Measurements from ENCODE around the gene MOB3A. TPM values are rescaled to one million over a fixed set of nuclear protein-coding genes. Genes with fewer than 3 reads are reported as not detected.

MOB3A gene
- total and polyA plus RNA-seq, 2 of the 8 experiments (the other 6 are each of a cell fraction or from before 2014, with no cell fraction given): 9.2 to 9.6 TPM

DNA sequence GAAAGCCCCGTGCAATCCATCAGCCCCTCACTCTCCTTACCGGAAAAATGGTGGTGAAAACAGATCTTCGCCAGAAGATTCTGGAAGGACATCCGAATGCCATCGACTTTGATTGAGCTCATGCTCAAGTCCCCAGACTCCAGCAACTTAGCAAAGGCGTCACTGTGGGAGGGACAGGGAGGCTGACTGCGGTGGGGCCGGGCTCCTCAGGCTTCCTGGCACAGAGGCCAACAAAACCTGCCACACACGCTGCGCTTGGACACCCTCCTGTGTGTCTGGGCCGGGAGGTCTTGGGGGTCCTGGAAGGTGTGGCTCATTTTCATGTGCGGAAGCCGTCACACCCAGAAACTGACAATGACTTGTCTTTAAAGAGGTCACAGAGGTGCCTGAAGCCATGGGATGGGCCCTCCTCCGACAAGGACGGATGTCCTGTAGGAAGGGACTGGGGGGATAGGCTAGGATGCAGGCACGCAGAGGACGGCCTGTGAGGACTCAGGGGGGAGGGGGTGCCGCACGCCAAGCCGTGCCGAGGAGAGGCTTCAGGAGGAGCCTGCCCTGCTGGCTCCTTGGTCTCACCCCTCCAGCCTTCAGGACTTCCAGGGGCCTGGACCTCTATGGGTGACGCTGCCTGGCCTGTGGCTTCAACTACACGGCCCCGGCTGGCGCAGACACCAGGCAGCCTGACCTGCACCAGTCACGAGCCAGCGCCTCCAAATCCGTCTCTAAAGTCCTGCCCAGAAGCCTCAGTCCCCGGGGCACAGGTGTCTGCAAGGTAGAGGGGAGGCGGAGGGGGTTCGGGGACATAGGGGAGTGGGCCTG lies 13.1 kb upstream of the MOB3A start:
- Histone ChIP-seq H4K91ac (replicated peaks; ENCODE audit: insufficient read length, low read length) (no peak overlapping the region), H3K79me1 (ENCODE audit: low read depth, low read length) (peaks cover 3% of the 10 kb centered on the region), H3K23me2 (ENCODE audit: low read depth, low read length) (peaks cover under 1% of the 10 kb centered on the region; the same call in 1 of the 2 replicates), H3K79me2 (ENCODE audit: control insufficient read depth in 1 of 2, insufficient read depth in 2 of 2, low read length in 2 of 2) (peaks cover 0 to 11% of the 10 kb centered on the region in 2 experiments; a peak in 1 of 4 replicates), H4K8ac (ENCODE audit: extremely low read depth, insufficient read depth, low read length) (peak overlapping the region; percentile 44; the same call in 1 of the 2 replicates), H2BK15ac (ENCODE audit: low read length) (no peak overlapping the region), H3K9me3 (ENCODE audit: insufficient read depth in 2 of 2, low read depth in 1 of 2, low read length in 1 of 2) (peaks cover 8 to 9% of the 10 kb centered on the region in 2 experiments; a peak in 3 of 4 replicates), H4K20me1 (replicated peaks in 1 of 2; ENCODE audit: control insufficient read depth in 1 of 2, insufficient read depth in 2 of 2, low read length in 2 of 2) (peaks cover 4 to 11% of the 10 kb centered on the region in 2 experiments), H3K36me3 (ENCODE audit: control insufficient read depth in 2 of 4, insufficient read depth in 4 of 4, low read length in 3 of 4) (peaks cover 47 to 95% (median 81%) of the 10 kb centered on the region in 4 experiments), H2BK12ac (ENCODE audit: low read depth, low read length) (no peak overlapping the region), H2BK20ac (ENCODE audit: low read length) (no peak overlapping the region), H3K27ac (ENCODE audit: low read depth, low read length) (no peak overlapping the region), H3K4me3 (ENCODE audit: extremely low read depth in 1 of 4, insufficient read depth in 2 of 4, low read depth in 3 of 4, low read length in 4 of 4) (no peak overlapping the region), H3K27me3 (replicated peaks in 1 of 4; ENCODE audit: control insufficient read depth in 3 of 4, extremely low read depth in 1 of 4, insufficient read depth in 3 of 4, low read length in 3 of 4) (no peaks in the 10 kb centered on the region), H2BK120ac (replicated peaks; ENCODE audit: low read depth, low read length) (no peak overlapping the region), H3K9ac (replicated peaks in 1 of 4; ENCODE audit: extremely low read depth in 1 of 4, low read depth in 3 of 4, low read length in 3 of 4) (no peak overlapping the region), H3K4me2 (ENCODE audit: insufficient read depth in 1 of 2, low read depth in 2 of 2, low read length in 2 of 2) (no peak overlapping the region), H2BK5ac (ENCODE audit: low read depth, low read length) (no peak overlapping the region), H2AK5ac (ENCODE audit: low read depth, low read length) (no peak overlapping the region), H3K23ac (ENCODE audit: insufficient read length) (no peak overlapping the region), H4K5ac (ENCODE audit: insufficient read length, low read depth, low read length) (no peak overlapping the region), H3K4me1 (replicated peaks in 1 of 4; ENCODE audit: control insufficient read depth in 3 of 4, insufficient read depth in 4 of 4, low read length in 3 of 4) (no peaks in the 10 kb centered on the region), H3K18ac (ENCODE audit: extremely low read depth, low read length) (no peak overlapping the region), H2AFZ (ENCODE audit: low read length) (no peak overlapping the region), H3K4ac (replicated peaks; ENCODE audit: insufficient read length, low read depth, low read length) (no peak overlapping the region), H3K14ac (ENCODE audit: insufficient read length) (no peak overlapping the region), H3K56ac (replicated peaks; ENCODE audit: insufficient read length, low read depth, low read length) (no peak overlapping the region)
- no peak for DNase-seq (ENCODE audit: low read depth in 1 of 2, low spot score in 2 of 2)
- CTCF ChIA-PET (ENCODE audit: partially characterized antibody): interaction anchor here (1.1 to 1.6 kb wide), 8 partner anchors 11 to 176 kb away, joined by 3 to 8 read pairs (median 3); partner anchors contain the start of gene IZUMO4
- POLR2A ChIA-PET (ENCODE audit: partially characterized antibody): interaction anchor here (0.6 to 1.6 kb wide), 5 partner anchors 14 to 157 kb away, joined by 3 to 5 read pairs (median 5); partner anchors contain the start of gene MKNK2
- no peak for FAIRE-seq
- 95% methylated on average over 29 of the region's 31 CpGs; no CpG with 5 or more reads in 1 of the 2 experiments for WGBS, 2 experiments (ENCODE audit: extremely low coverage in 1 of 2, insufficient coverage in 1 of 2, insufficient read length in 1 of 2, insufficient replicate concordance in 2 of 2, low coverage in 1 of 2, low lambda C conversion rate in 2 of 2, missing lambda C conversion rate in 1 of 2)
- TF ChIP-seq NRF1 (IDR thresholded peaks at IDR 0.05; ENCODE audit: low read depth, low read length) (no peak), SUZ12 (IDR thresholded peaks at IDR 0.05; ENCODE audit: low read length) (no peak), GABPA (IDR thresholded peaks at IDR 0.05; ENCODE audit: borderline replicate concordance, insufficient read depth, low read length) (no peak), HDAC2 (IDR thresholded peaks at IDR 0.05; ENCODE audit: borderline replicate concordance in 1 of 2, low read depth in 2 of 2, low read length in 2 of 2) (no peak), CHD1 (IDR thresholded peaks at IDR 0.05; ENCODE audit: low read depth, low read length) (no peak), ZNF274 (IDR thresholded peaks at IDR 0.05; ENCODE audit: borderline replicate concordance, extremely low read depth, low read length) (no peak), RXRA (IDR thresholded peaks at IDR 0.05; ENCODE audit: insufficient read depth, low read depth, low read length) (no peak), KDM4A (IDR thresholded peaks at IDR 0.05; ENCODE audit: low read depth, low read length, severe bottlenecking) (no peak), SIRT6 (IDR thresholded peaks at IDR 0.05; ENCODE audit: low read length) (no peak)
- TF ChIP-seq, protein P1, sequence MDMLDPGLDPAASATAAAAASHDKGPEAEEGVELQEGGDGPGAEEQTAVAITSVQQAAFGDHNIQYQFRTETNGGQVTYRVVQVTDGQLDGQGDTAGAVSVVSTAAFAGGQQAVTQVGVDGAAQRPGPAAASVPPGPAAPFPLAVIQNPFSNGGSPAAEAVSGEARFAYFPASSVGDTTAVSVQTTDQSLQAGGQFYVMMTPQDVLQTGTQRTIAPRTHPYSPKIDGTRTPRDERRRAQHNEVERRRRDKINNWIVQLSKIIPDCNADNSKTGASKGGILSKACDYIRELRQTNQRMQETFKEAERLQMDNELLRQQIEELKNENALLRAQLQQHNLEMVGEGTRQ (IDR thresholded peaks at IDR 0.05; ENCODE audit: low read length): no peak

Data from H1 (cell line).